Activated T-cell treated with anti-CD3 and anti-CD28 coated beads, Interleukin-2, amount 50 U/mL, for 1 hour (primary cell): ENCODE data around the gene USP5.

Experiments
- DNase-seq: peaks from one replicate; pipeline ENCODE4 v3.0.0-alpha.2; 2020

Gene USP5, protein sequence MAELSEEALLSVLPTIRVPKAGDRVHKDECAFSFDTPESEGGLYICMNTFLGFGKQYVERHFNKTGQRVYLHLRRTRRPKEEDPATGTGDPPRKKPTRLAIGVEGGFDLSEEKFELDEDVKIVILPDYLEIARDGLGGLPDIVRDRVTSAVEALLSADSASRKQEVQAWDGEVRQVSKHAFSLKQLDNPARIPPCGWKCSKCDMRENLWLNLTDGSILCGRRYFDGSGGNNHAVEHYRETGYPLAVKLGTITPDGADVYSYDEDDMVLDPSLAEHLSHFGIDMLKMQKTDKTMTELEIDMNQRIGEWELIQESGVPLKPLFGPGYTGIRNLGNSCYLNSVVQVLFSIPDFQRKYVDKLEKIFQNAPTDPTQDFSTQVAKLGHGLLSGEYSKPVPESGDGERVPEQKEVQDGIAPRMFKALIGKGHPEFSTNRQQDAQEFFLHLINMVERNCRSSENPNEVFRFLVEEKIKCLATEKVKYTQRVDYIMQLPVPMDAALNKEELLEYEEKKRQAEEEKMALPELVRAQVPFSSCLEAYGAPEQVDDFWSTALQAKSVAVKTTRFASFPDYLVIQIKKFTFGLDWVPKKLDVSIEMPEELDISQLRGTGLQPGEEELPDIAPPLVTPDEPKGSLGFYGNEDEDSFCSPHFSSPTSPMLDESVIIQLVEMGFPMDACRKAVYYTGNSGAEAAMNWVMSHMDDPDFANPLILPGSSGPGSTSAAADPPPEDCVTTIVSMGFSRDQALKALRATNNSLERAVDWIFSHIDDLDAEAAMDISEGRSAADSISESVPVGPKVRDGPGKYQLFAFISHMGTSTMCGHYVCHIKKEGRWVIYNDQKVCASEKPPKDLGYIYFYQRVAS

DNA sequence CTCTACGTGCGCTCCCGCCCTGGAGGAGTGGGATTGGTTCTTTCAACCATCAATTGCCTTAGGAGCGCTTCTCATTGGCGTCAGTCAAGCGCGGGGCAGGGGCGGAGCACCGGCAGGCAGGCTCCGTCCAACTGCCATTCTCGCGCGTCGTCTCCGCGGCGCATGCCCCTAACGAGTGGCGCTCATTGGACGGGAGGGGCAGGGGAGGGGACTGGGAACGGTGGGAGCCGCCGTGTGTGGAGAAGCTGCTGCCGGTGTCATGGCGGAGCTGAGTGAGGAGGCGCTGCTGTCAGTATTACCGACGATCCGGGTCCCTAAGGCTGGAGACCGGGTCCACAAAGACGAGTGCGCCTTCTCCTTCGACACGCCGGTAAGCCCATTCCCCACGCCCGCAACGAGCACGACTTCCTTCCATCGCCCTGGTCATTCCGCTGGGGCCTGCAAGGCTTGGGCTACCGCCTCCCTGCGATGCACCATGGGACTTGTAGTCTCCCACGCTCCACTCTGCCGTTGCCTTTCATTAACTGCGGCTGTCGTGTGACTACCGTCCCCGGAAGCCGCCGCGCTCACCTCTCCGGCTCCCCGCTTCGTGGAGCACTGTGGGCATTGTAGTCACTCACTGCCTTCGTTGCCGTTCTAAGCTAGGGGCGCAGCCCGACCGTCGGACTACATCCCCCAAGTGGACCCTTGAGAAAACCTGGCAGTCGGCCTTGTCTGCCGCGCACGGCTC, at the start of gene USP5:
TSS of gene USP5 (plus strand) at position 230 of the 730 bp plus-strand sequence. CDS start at position 260, 30 bp downstream.
- DNase-seq: peak; percentile 95

DNA sequence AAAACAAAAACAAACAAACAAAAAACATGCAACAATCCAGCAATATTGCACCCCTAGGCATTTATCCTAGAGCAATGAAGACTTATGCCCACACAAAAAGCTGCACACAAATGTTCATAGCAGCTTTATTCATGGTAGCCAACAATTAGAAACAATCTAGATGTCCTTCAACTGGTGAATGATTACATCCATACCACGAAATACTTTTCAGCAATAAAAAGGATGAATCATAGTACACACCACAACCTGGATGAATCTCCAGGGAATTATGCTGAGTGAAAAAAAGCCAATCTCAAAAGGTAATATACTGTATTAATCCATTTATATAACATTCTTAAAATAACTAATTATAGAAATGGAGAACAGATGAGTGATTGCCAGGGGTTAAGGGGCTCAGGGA, 44.8 kb upstream of the USP5 start:
- no peak for DNase-seq

DNA sequence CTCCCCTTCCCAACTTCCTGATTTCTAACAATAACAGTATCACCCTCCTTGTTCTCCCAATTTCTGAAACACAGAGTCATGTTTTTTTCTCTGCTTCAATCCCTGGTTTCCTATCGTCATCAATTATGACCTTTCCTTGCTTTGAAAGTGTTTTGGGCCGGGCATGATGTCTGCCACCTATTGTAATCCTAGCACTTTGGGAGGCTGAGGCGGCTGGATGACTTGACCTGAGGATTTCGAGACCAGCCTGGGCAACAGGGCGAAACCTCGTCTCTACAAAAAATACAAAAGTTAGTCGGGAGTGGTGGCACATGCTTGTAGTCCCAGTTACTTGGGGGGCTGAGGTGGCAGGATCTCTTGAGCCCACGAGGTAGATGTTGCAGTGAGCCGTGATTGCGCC, 42.9 kb upstream of the USP5 start:
- DNase-seq: no peak

DNA sequence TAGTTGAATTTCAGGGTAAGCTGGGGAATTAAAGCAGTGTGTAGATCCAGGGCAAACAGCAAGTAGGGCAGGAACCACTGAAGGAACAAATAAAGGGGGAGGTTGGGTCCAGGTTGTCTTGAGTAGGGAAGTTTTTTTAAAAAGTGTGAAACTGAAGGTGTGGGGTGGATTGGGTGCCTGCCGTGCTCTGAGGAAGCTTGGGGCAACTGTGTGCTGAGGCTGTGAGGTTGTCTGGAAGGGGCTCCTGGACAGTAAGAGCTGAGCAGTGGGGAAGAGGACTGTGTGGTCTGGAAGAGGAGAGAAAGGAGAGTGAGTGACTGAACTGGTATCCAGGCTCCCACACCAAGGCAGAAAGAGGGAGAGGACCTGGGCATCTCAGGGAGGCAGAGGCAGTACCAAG, 41.2 kb upstream of the USP5 start:
- no peak for DNase-seq

DNA sequence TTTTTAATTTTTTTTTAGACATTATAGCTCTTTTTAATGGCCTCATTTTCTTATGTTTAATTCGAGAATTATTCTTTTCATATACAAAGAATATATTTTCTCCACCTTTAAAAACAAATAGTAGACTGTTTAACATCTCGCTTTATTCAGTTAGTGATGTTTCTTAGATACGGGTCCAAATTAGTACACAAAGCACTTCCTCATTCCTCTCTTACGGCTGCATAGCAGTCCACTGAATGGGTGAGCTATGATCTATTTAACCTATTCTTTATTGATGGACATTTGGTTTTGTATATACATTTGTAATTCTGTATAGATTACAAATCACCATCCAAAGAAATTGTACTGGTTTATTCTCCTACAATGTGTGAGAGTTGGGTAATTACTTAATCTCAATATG, 38.6 kb upstream of the USP5 start:
- no peak for DNase-seq

DNA sequence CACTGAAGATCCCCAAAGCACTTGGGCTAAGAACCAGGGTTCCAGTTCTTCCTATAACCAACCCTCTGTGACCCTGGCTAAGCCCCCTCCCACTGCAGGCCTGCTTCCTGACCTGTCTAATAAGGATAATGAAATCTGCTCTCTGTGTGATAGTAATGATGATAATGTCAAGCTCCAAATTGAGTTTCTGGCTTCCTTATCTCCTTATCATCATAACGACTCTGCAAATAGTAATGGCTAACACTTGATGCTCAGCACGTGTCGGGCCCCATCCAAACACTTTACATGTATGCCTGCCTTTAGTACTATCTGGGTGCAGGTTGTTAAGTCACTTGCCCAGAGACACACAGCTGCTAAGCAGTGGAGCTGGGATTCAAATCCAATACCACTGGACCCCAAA, 35.4 kb upstream of the USP5 start:
- no peak for DNase-seq

DNA sequence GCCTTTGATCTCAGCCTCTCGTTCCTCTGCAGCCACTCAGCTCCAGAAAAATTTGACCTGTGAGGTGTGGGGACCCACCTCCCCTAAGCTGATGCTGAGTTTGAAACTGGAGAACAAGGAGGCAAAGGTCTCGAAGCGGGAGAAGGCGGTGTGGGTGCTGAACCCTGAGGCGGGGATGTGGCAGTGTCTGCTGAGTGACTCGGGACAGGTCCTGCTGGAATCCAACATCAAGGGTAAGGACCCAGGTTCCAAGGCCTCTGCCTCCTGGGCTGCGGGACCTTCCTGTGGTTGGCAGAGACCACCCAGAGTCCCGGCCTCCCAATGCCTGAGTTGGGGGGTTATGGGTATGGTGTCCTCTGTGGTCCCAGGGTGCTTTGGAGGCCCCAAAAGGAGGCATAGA, 34.9 kb upstream of the USP5 start:
- no peak for DNase-seq

DNA sequence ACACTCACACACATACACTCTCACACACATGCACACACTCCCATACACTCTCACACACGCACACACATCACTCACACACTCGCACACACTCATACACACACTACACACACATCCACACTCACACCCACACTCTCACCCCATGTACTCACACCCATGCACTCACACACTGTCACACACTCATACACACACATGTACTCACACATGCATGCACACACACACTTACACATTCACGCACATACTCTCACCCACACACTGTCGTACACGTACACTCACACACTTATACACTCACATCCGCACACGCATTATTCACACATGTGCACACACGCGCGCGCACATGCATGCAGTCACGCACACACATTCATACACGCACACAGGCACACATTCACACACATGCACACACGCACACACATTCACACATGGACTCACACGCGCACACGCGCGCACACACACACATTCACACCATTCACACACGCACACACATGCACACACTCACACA, 34.2 kb upstream of the USP5 start:
- no peak for DNase-seq

DNA sequence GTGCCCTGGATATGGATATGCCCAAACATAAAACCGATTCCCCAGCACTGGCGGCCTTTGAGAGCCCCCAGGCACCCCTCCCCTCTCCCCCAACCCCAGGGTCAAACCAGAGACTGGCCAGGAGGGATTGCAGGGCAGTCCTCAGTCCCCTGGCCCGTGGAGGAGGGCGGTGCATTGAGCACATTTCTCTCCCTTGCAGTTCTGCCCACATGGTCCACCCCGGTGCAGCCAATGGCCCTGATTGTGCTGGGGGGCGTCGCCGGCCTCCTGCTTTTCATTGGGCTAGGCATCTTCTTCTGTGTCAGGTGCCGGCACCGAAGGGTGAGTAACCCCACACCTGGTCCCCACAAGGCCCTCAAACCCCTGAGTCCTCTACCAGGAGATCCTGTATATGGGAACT, 33.7 kb upstream of the USP5 start:
- DNase-seq: no peak

DNA sequence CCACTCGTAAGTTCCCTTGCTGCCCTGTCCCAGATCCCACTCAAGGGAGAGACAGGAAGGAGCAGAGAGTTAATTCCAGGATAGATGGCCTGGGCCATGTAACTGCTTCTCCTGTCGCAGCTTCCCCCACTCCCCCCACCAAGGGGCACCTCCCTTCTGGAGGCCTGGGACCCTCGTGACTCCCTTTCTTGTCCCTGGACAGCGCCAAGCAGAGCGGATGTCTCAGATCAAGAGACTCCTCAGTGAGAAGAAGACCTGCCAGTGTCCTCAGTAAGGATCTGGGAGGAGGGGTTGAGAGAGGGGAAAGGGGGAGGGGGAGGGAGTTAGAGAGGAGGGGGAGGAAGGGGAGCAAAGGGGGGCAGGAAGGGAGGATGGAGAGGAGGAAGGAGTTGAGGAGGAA, 33.3 kb upstream of the USP5 start:
- no peak for DNase-seq

DNA sequence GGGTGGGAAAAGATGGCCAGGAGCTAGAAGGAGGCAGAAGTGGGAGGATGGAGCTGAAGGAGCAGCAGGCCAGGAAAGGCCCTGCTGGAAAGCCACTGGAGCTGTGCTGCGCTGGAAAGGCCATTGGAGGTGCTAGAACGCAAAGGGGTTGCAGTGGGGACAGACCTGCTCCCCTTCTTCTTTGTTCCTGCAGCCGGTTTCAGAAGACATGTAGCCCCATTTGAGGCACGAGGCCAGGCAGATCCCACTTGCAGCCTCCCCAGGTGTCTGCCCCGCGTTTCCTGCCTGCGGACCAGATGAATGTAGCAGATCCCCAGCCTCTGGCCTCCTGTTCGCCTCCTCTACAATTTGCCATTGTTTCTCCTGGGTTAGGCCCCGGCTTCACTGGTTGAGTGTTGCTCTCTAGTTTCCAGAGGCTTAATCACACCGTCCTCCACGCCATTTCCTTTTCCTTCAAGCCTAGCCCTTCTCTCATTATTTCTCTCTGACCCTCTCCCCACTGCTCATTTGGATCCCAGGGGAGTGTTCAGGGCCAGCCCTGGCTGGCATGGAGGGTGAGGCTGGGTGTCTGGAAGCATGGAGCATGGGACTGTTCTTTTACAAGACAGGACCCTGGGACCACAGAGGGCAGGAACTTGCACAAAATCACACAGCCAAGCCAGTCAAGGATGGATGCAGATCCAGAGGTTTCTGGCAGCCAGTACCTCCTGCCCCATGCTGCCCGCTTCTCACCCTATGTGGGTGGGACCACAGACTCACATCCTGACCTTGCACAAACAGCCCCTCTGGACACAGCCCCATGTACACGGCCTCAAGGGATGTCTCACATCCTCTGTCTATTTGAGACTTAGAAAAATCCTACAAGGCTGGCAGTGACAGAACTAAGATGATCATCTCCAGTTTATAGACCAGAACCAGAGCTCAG, 32.6 kb upstream of the USP5 start:
- DNase-seq: no peak

DNA sequence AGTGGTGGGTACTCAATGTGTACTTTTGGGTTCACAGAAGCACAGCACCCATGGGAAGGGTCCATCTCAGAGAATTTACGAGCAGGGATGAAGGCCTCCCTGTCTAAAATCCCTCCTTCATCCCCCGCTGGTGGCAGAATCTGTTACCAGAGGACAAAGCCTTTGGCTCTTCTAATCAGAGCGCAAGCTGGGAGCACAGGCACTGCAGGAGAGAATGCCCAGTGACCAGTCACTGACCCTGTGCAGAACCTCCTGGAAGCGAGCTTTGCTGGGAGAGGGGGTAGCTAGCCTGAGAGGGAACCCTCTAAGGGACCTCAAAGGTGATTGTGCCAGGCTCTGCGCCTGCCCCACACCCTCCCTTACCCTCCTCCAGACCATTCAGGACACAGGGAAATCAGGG, 31.8 kb upstream of the USP5 start:
- no peak for DNase-seq

DNA sequence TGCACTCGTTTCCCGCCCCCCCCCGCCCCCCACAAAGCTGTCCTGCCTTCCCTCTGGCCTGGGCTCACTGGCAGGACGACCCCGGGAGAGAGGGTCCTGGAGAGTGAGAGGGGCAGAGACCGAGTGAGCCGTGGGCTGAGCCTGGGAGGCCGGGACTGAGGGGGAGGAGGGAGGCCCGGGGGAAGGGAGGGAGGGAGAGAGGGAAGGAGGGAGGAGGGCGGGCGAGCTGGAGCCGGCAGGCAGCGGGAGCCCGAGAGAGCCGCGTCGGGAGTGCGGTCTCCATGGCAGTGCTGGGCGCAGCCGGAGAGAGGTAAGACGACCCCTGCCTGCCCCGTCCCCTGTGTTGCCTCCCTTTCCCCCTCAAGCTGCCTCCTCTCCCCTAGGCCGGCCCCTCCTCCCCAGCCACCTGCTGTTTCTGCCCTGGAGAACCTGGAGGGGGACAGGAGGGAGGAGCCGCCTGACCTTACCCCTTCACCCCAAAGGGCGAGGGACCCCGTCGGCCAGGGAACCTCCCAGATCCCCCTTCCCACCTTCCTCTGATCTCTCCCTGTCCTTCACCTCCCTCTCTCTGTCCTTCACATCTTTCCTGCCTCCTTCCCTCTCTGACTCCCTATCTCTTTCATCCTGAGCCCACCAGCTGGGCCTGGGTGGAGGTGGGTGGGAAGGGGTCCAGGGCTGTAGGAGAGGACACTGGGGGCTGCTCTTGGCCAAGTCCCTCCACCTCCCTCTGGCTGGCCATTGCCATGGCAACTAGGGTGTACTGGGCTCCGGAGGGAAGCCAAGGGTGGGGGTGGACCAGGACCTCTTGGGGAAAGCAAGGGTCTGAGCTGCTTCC, 30.1 kb upstream of the USP5 start, which contains the start of gene GPR162:
TSS of gene GPR162 (plus strand) at position 231 of the 835 bp plus-strand sequence. CDS start 2,078 bp downstream, outside the sequence.
- no peak for DNase-seq

DNA sequence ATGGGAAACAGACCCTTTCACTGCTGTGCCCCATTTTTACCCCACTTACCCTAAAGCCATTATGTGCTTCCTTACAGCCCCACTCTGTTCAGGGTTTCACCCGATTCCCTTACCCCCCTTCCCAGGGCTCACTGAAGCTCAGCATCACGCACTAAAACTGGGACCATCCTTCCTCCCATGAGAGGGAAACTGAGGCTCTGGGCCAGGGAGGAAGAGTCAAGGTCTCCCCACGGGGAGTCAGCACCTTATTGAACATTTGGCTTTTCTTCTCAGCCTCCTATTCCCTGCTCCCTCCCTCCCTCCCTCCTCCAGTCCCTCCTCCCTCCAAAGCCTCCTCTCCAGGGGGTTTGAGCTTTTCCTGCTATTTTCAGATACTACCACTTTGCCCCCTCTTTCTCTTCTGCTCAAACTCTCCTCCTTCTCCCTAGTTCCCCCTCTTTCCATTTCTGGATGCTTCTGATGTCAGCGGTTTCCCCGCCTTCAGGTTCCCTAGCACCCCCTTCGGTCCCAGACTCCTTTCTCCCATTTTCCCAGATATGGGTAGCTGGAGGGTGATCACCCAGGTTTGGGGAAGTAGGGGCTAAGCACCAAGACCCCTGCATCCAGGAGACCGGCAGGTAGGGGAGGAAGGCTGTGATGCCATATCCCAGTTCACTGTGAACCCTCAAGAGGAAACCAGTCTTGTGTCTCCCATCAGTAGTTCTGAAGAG, 29.4 kb upstream of the USP5 start:
- no peak for DNase-seq

DNA sequence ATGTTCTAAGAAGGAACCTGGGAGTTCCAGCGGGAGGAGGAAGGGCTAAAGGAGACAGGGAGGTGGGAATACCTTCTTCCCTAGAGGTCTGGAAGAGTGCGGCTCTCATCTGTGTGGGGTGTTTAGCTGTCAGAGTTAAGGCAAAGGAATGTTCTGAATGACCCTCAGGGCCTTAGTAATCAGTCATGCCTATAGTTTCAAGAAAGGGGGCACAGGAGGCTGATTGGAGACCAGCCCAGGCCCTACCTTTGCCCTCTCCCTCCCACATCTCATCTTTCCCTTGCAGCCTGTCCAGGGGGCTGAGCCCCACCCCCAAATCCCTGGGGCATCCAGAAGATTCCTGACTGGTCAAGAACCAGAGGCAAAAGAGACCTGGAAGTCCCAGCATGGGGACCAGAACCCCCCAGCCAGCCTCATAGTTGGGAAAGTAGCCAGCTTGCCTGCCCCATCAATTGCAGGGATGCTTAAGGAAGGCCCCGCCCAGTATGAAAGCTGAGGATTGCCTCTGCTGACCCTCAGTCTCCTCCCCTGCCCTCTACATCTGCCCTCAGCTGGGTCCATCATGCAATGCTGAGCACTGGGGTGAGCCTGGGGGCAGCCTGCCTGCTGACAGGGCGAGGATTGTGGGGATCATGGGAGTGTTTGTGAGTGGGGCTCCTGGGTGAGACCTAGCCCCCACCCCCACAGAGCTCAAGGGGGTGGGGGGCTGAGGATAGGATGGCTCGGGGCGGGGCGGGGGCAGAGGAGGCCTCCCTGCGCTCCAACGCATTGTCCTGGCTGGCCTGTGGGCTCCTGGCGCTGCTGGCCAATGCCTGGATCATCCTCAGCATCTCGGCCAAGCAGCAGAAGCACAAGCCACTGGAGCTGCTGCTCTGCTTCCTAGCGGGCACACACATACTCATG, 28.5 kb upstream of the USP5 start:
- no peak for DNase-seq

DNA sequence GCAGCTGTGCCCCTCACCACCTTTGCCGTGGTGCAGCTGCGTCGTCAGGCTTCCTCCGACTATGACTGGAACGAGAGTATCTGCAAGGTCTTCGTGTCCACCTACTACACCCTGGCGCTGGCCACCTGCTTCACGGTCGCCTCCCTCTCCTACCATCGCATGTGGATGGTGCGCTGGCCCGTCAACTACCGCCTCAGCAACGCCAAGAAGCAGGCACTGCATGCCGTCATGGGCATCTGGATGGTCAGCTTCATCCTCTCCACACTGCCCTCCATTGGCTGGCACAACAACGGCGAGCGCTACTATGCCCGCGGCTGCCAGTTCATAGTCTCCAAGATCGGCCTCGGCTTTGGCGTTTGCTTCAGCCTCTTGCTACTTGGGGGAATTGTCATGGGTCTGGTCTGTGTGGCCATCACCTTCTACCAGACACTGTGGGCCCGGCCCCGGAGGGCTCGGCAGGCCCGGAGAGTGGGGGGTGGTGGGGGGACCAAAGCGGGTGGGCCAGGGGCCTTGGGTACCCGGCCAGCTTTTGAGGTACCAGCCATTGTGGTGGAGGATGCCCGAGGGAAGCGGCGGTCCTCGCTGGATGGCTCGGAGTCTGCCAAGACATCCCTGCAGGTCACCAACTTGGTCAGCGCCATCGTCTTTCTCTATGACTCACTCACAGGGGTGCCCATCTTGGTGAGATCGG, 27.7 kb upstream of the USP5 start:
- DNase-seq: no peak

DNA sequence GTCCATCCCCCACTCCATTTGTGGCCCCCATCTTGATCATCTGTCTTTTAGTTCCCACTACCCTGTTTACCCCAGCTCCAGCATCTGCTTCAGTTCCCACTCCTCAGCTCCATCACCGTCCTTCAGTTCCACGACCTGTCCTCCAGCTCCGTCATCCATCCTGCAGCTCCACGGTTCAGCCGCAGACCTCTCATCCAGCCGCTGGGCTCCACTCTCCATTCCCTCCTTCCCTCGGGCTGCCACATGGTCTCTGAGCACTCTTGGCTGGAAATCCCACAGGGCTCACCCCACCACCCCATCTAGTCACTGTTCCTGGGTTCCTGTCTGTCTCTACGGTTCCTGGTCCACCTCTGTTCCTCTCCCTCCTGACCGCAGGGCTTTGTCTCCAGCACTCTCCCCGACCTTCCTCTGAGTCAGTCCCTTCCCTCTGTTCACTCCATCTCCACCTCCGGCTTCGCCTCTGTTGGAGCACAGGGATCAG, 27.0 kb upstream of the USP5 start:
- no peak for DNase-seq

DNA sequence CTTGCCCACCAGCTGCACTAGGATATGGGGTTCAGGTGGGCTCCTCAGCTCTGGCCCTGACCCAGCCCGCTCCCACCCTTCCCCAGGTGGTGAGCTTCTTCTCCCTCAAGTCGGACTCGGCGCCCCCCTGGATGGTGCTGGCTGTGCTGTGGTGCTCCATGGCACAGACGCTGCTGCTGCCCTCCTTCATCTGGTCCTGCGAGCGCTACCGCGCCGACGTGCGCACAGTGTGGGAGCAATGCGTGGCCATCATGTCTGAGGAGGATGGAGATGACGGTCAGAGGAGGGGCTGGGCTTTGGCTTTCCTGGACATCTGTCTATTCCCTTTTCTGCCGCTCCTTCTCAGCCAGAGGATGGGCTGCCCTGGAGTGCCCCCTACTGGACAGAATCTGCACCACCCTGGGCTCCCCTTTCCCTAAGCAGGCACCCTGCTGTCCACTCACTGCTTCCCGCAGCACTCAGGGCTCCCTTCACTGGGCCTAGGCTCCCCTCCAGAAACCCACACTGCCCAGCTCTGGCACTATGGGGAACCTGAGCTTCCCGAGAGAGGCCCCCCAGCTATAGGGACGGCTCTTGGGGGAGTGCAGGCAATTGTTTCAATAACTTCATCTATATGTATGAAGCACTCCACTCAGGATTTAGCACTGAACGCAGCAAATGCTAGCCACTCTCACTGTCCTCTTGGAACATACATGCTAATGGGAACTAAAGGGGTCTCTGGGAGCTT, 26.4 kb upstream of the USP5 start:
- DNase-seq: peak; percentile 87
